H54 (cell line): ENCODE data around the gene SOX10.

Experiments used
- DNase-seq: peaks from one replicate; pipeline ENCODE4 v3.0.0; 2011; ENCODE audit warnings: low spot score, mixed read lengths; ENCODE audit not compliant: insufficient read length
- FAIRE-seq: peaks from 3 replicates; lab custom pipeline; 2011; peaks lifted over from hg19 to GRCh38; lab: Jason Lieb, UNC
- POLR2A ChIP-seq: IDR thresholded peaks from 2 replicates; pipeline ENCODE4 v1.6.1; 2011; ENCODE audit warnings: low read depth, mild to moderate bottlenecking, low read length

SOX10 gene

GRCh38 chr22:38005943-38006342 lies 21.6 kb upstream of the SOX10 start:
- FAIRE-seq (no peak), DNase-seq (no peak)
- no peak for TF ChIP-seq POLR2A

DNA sequence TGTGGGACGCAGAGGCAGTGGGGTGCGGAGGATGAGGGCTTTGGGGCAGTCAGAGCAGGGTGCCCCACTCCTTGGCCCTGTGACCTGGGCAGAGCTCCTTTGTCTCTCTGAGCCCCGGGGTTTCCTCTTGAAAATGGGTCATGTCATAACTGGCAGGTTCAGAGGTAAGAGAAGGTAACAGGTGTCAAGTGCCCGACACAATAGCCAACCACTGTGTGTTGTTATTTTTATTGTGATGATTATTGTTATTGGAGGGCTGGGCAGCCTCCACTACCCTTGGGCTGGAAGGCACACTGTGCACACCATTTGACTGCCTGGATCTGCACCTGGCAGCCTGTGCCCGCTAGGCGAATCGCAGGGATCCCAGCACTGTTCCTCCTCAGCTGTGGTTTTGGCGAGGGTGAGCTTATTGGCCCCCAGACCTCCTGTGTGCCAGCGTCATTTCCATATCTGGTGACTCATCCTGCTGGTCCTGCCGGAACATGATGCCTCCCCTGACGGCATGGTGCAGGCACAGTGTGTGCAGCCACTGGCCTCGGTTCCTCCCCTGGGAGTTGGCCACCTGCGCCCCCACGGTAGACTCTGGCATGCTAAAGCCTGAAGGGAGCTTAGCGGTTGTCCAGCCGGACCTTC lies 15.4 kb upstream of the SOX10 start:
- DNase-seq (peak; percentile 86), FAIRE-seq (peak; percentile 93)
- no peak for TF ChIP-seq POLR2A

DNA sequence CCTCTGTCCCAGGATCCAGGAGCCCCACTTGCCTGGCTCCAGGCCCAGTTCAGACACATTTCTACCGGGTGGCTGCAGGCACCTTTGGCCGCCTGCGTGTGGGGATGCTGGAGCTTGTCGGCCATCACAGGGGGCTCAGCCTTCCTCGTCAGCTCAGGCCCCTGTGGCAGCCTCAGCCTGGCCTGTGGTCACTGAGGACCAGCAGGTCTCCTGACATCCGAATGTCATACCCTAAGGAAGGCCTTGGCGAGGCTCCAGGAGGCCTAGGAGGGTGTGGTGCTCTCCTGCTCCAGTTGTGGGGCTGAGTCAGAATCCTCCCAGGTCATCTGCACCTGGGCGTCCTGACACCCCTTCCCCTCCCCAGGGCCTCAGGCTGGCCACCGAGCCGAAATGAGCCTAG lies 14.9 kb upstream of the SOX10 start:
- FAIRE-seq (no peak), DNase-seq (no peak)
- TF ChIP-seq POLR2A = no peak

DNA sequence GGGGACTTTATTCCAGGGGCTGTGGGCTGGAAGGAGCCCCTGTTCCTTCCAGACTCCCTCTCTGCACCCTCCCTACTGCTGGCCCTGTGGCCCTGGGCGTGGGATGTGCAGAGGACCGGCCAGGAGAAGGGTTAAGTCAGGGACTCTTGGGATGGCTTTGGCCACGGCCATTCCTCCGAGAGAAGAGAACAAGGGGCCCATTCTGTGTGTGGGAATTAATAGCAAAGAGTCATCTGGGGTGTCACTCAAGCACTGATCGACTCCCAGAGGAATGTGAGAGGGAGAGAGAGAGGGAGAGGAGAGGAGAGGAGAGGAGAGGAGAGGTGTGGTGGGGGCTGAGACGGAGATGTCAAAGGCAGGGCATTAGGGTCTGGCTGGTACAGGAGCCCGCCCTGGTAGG lies 14.2 kb upstream of the SOX10 start:
- DNase-seq (no peak), FAIRE-seq (no peak)
- TF ChIP-seq POLR2A = no peak

- no peak for TF ChIP-seq POLR2A
- no peak for DNase-seq
- no peak for FAIRE-seq
These were observed 12.3 kb upstream of the SOX10 start for GRCh38 chr22:37996515-37997246.

DNA sequence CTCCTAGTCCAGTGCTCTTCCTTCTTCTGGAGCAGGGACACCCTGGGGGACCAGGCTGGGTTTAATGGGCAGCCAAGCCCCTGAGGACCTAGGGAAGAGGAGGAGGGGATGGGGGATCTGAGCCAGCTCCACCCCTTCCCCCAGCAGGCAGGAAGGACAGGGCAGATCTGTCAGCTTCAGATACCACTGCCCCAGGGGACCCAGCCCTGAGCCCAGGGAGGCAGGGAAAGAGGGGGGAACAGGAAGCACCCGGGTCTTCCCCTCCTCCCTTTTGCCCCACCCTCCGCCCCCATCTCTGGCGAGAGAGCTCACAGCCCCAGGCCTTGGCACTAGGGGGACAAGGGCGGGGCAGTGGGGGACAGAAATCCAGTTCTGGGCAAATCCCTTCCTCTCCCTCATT lies 11.7 kb upstream of the SOX10 start:
- DNase-seq = no peak
- FAIRE-seq = no peak
- TF ChIP-seq POLR2A = no peak

DNA sequence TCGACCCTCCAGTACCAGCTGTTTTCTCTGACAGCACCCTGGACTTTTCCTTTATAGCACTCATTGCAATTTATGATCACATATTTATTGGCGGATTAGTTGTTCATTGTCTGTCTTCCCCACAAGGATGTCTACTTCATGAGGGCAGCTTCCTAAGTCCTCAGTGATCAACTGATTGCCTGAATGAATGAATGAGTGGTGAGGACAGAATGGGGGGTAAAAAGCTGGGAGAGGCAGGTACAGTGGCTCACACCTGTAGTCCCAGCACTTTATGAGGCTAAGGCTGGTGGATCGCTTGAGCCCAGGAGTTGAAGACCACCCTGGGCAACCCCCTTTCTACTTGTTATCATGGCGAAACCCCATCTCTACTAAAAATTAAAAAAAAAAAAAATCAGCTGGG lies 11.1 kb upstream of the SOX10 start:
- DNase-seq (no peak), FAIRE-seq (no peak)
- no peak for TF ChIP-seq POLR2A

DNA sequence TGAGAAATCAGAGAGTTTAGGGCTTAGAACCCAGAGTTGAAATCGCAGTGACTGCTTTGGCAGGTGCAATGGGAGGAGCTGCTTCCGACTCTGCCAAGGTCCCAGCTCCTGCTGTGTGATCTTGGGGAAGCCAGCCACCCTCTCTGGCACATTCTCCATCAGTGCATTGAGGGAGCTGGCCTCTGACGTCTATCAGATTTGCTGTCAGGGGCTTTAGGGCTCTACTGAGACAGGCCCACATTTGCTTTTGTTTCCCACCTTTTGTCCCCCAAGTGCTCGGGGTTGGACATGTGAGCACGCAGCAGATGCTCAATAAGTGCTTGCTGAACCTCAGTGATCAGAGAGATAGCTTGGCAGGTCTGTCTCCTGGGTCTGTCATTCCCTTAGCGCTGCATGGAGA lies 10.6 kb upstream of the SOX10 start:
- no peak for DNase-seq
- TF ChIP-seq POLR2A = no peak
- FAIRE-seq = no peak

DNA sequence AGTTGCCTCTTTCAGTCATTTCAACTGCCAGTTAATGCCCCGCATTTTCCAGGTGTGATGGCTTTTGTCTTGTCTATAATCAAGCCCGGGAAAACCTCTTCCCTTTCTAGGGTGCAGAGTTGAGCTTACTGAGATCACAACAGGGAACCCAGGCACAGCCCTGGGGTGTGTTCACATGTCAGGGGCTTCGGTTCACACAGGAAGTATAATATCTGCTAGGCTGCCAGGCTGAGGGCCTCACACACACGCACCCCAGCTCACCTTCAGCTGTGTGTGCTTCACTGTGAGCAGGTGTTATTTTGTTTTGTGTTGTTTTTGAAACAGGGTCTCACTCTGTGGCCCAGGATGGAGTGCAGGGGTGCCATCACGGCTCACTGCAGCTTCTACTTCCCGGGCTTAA lies 9.7 kb upstream of the SOX10 start:
- TF ChIP-seq POLR2A = no peak
- DNase-seq (no peak), FAIRE-seq (no peak)

DNA sequence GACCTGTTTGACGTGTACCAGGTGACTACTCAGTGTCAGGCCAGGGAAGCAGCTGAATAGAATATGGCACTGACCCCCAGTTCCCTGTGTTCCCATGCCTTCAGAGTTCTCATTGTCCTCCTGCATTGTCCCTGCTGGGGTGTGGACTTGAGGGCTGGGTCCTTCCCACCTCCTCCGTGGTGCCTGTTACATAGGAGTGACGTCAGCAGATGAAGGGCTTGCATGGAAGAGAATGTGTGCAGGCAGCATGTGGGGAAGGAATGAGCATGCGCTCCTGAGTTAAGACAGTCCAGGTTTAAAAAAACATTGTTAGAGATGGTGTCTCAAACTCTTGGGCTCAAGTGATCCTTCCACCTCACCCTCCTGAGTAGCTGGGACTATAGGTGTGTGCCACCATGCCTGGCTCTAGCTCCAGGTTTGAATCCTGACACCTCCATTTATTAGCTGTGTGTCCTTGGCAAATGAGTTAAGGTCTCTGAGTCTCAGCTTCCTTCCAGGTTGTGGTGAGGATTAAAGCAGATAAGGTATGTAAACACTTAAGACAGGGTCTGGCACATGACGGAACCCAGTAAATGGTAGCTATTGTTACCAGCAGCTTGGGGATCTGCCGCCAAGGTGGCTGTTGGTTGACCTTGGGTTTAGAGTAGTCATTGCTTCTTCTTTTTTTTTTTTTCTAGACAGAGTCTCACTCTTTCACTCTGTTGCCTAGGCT lies 7.5 kb upstream of the SOX10 start:
- FAIRE-seq = no peak
- DNase-seq = no peak

GRCh38 chr22:37990862-37991261 lies 6.5 kb upstream of the SOX10 start:
- no peak for FAIRE-seq

More for the DNA sequence above, 7.5 kb upstream of the SOX10 start:
- no peak for TF ChIP-seq POLR2A

GRCh38 chr22:37990301-37990700 lies 5.9 kb upstream of the SOX10 start:
- no peak for TF ChIP-seq POLR2A
- no peak for FAIRE-seq

More at GRCh38 chr22:37990862-37991261, 6.5 kb upstream of the SOX10 start:
- no peak for TF ChIP-seq POLR2A
- DNase-seq = no peak

DNA sequence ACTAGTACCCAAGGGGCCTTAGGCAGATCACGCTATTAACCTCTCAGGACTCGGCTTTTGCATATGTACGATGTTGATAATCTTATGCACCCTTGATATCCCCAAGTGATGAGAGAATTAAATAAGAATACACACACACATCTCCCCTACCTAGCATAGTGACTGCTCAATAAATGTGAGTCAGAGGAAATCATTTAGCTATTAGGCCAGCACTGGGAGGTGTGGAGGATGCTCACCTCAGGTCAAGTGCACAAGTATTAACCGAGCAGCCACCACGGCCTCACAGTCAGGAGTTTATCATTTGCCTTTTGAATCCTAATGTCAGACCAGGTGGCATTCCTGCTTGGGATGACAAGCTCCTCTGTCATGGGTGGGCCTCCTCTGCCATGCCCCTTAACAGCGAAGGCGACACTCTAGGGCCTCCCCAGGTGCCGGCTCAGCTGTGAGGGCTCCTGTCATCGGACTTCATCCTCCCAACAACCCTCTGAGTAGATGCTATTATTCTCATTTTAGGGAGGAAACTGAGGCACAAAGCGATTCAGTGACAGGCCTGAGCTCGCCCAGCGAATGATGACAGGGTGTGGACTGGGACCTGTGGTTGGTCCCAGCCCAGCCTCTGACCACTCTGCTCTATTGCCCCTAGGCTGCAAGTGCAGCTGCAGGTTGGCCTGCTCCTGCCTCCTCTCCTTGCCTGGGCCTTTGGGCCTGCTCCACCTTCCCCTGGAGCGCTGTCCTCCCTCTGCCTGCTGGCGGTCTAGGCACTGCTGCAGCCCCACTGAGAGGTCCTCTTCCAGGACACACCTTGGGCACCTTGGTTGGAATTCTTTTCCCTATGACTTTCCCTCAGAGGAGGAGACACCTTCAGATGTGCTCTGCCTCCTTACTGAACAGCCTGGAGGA lies 5.0 kb upstream of the SOX10 start:
- FAIRE-seq = no peak
- TF ChIP-seq POLR2A = no peak
- no peak for DNase-seq

More at GRCh38 chr22:37990301-37990700, 5.9 kb upstream of the SOX10 start:
- DNase-seq = no peak
